HCT116 (cell line): ENCODE results near the gene PGD. TPM values are rescaled to one million over a fixed set of nuclear protein-coding genes. Genes with fewer than 3 reads are reported as not detected.

Source experiments
- ATAC-seq: fragments of 200-7000 bp; cut with Tn5 transposase; 2 replicates; pipeline ENCODE4 v1.9.1; 2020; ENCODE audit warnings: mild to moderate bottlenecking, moderate library complexity
- BruUV-seq: library from RNA; stranded (reverse); fragments of 400-500 nt; replicated peaks from 2 replicates; lab custom pipeline; 2021; lab: Mats Ljungman, UMichigan
- CTCF ChIA-PET: fragments of 300-600 bp; sonication (Branson Sonifier 250); formaldehyde crosslinking; loops from one replicate; lab custom pipeline; 2021; ENCODE audit warnings: antibody characterized with exemption; lab: Charles Lee
- POLR2A ChIA-PET: fragments of 300-600, 350-600 bp; sonication (Branson Sonifier 250); formaldehyde crosslinking; loops from one replicate; lab custom pipeline; 2021; ENCODE audit warnings: antibody characterized with exemption; lab: Charles Lee
- RAD21 ChIA-PET, 2 experiments: fragments of 300-600 bp; sonication (Branson Sonifier 250); formaldehyde crosslinking; loops; one replicate each; lab custom pipeline; 2023; ENCODE audit warnings: low total read pairs in 2 of 2; ENCODE audit not compliant: uncharacterized antibody in 2 of 2, unreplicated experiment in 2 of 2, low non-redundant PET in 1 of 2; lab: Charles Lee
- DNase-seq: peaks from one replicate; pipeline ENCODE4 v3.0.0-alpha.2; 2010; ENCODE audit warnings: low read depth, low spot score
- H2AFZ ChIP-seq: fragments of 200-600 bp; shearing (Covaris generic), sonication (generic); 2 replicates; pipeline ENCODE4 v1.6.1; 2017; ENCODE audit warnings: low read depth, mixed run types, mixed read lengths, antibody characterized with exemption, low read length; ENCODE audit not compliant: poor library complexity, severe bottlenecking
- H3K27ac ChIP-seq: 2 replicates; pipeline ENCODE4 v1.5.1; 2012; ENCODE audit warnings: low read depth, low read length
- H3K27me3 ChIP-seq: fragments of 200-600 bp; sonication (generic); 2 replicates; pipeline ENCODE4 v1.6.1; 2016; ENCODE audit warnings: mixed run types, low read length, mixed read lengths; ENCODE audit not compliant: insufficient read depth
- H3K36me3 ChIP-seq, 2 experiments: fragments of 200-500 bp in 1 of 2; fragments of 200-600 bp in 1 of 2; sonication (Bioruptor generic) in 1 of 2; sonication (generic) in 1 of 2; 2 replicates each; pipeline versions ENCODE4 v1.5.1 to v1.6.1; 2014 to 2016; ENCODE audit warnings: low read length in 2 of 2, inconsistent platforms in 1 of 2, mixed read lengths in 1 of 2, mixed run types in 1 of 2; ENCODE audit not compliant: insufficient read depth in 2 of 2, control insufficient read depth in 1 of 2
- H3K4me1 ChIP-seq, 2 experiments: fragments of 200-600 bp in 1 of 2; sonication (generic) in 1 of 2; 2 replicates each; pipeline versions ENCODE4 v1.5.1 to v1.6.1; 2012 to 2017; ENCODE audit warnings: low read length in 2 of 2, inconsistent platforms in 1 of 2, mild to moderate bottlenecking in 1 of 2, mixed read lengths in 1 of 2, mixed run types in 1 of 2, moderate library complexity in 1 of 2; ENCODE audit not compliant: insufficient read depth in 2 of 2, control insufficient read depth in 1 of 2
- H3K4me2 ChIP-seq: fragments of 200-600 bp; sonication (generic); 2 replicates; pipeline ENCODE4 v1.6.1; 2017; ENCODE audit warnings: mixed run types, low read length, mixed read lengths
- H3K4me3 ChIP-seq, 2 experiments: fragments of 200-600 bp in 1 of 2; sonication (generic) in 1 of 2; replicated peaks in 1 of 2; 2 replicates each; pipeline ENCODE4 v1.5.1; 2011 to 2016; ENCODE audit warnings: low read length in 2 of 2, control low read depth in 1 of 2, low read depth in 1 of 2, mild to moderate bottlenecking in 1 of 2, mixed read lengths in 1 of 2, mixed run types in 1 of 2
- H3K79me2 ChIP-seq: fragments of 200-600 bp; sonication (generic); 2 replicates; pipeline ENCODE4 v1.6.1; 2017; ENCODE audit warnings: mild to moderate bottlenecking, mixed run types, low read length, moderate library complexity, mixed read lengths; ENCODE audit not compliant: insufficient read depth
- H3K9ac ChIP-seq: fragments of 200-600 bp; sonication (generic); 2 replicates; pipeline ENCODE4 v1.6.1; 2016; ENCODE audit warnings: low read length, mixed read lengths
- H3K9me2 ChIP-seq: fragments of 200-600 bp; sonication (generic), shearing (Covaris generic); 2 replicates; pipeline ENCODE4 v1.6.1; 2017; ENCODE audit warnings: mixed run types, mild to moderate bottlenecking, moderate library complexity; ENCODE audit not compliant: insufficient read depth
- H3K9me3 ChIP-seq, 2 experiments: fragments of 200-500 bp in 1 of 2; fragments of 200-600 bp in 1 of 2; sonication (Bioruptor generic) in 1 of 2; sonication (generic) in 1 of 2; 2 replicates each; pipeline ENCODE4 v1.6.1; 2014 to 2017; ENCODE audit warnings: low read length in 2 of 2, mixed read lengths in 2 of 2, inconsistent platforms in 1 of 2, low read depth in 1 of 2, mild to moderate bottlenecking in 1 of 2, mixed run types in 1 of 2, moderate library complexity in 1 of 2; ENCODE audit not compliant: control insufficient read depth in 1 of 2, insufficient read depth in 1 of 2
- H4K20me1 ChIP-seq: fragments of 200-600 bp; sonication (generic), shearing (Covaris generic); 2 replicates; pipeline ENCODE4 v1.6.1; 2017; ENCODE audit warnings: mixed run types, mild to moderate bottlenecking, moderate library complexity; ENCODE audit not compliant: insufficient read depth
- CBX3 ChIP-seq: IDR thresholded peaks from 2 replicates; pipeline ENCODE4 v1.6.1; 2012; ENCODE audit warnings: low read depth
- CEBPB ChIP-seq: IDR thresholded peaks from 2 replicates; pipeline ENCODE4 v1.6.1; 2012; ENCODE audit warnings: low read depth
- EGR1 ChIP-seq: IDR thresholded peaks from 2 replicates; pipeline ENCODE4 v1.6.1; 2012; ENCODE audit warnings: low read depth
- ELF1 ChIP-seq: IDR thresholded peaks from 2 replicates; pipeline ENCODE4 v1.6.1; 2012; ENCODE audit warnings: low read depth, borderline replicate concordance
- EZH2 ChIP-seq: fragments of 200-600 bp; sonication (generic); IDR thresholded peaks from 2 replicates; pipeline ENCODE4 v1.6.1; 2017; ENCODE audit warnings: antibody characterized with exemption, mixed run types
- EZH2phosphoT487 ChIP-seq: fragments of 200-600 bp; IDR thresholded peaks from 2 replicates; pipeline ENCODE4 v1.6.1; 2018; ENCODE audit warnings: antibody characterized with exemption, borderline replicate concordance
- JUND ChIP-seq: IDR thresholded peaks from 2 replicates; pipeline ENCODE4 v1.6.1; 2012
- POLR2A ChIP-seq: IDR thresholded peaks from 2 replicates; pipeline ENCODE4 v1.7.0; 2011; ENCODE audit warnings: borderline replicate concordance; ENCODE audit not compliant: insufficient read depth, insufficient read length; ENCODE audit errors: extremely low read depth
- RAD21 ChIP-seq: IDR thresholded peaks from 2 replicates; pipeline ENCODE4 v1.6.1; 2012; ENCODE audit warnings: low read depth, mild to moderate bottlenecking
- SIN3A ChIP-seq: IDR thresholded peaks from 2 replicates; pipeline ENCODE4 v1.6.1; 2012; ENCODE audit warnings: low read depth
- SP1 ChIP-seq: IDR thresholded peaks from 2 replicates; pipeline ENCODE4 v1.6.1; 2012; ENCODE audit warnings: low read depth
- TCF7L2 ChIP-seq: IDR thresholded peaks from 2 replicates; pipeline ENCODE4 v1.7.0; 2011; ENCODE audit warnings: borderline replicate concordance, inconsistent platforms; ENCODE audit not compliant: insufficient read depth, insufficient read length; ENCODE audit errors: extremely low read depth
- YY1 ChIP-seq: IDR thresholded peaks from 2 replicates; pipeline ENCODE4 v1.6.1; 2011; ENCODE audit warnings: low read length, low read depth, moderate library complexity, mild to moderate bottlenecking; ENCODE audit not compliant: insufficient replicate concordance; ENCODE audit errors: extremely low read depth
- ZFX ChIP-seq: fragments of 450-650 bp; IDR thresholded peaks from 2 replicates; pipeline ENCODE4 v1.6.1; 2017
- ZNF274 ChIP-seq: fragments of 200-500 bp; sonication (Bioruptor generic); IDR thresholded peaks from 2 replicates; pipeline ENCODE4 v1.6.1; 2014; ENCODE audit warnings: mild to moderate bottlenecking, low read depth, low read length, inconsistent platforms
- intact Hi-C: fragments of 100-400 bp; cut with micrococcal nuclease; formaldehyde crosslinking; loops from 2 replicates; pipeline ENCODE4 v1.10.0; 2022
- total RNA-seq: library from RNA; stranded (reverse); gene quantifications from one replicate; pipeline ENCODE4 v1.2.1, GENCODE V29; 2021; ENCODE audit not compliant: unreplicated experiment
- TF ChIP-seq, protein P1 (sequence below): IDR thresholded peaks from 2 replicates; pipeline ENCODE4 v1.6.1; 2012
- TF ChIP-seq, protein P2 (sequence below): IDR thresholded peaks from 2 replicates; pipeline ENCODE4 v1.6.1; 2011; ENCODE audit warnings: mild to moderate bottlenecking, low read length, moderate library complexity; ENCODE audit not compliant: insufficient replicate concordance; ENCODE audit errors: extremely low read depth

Gene PGD
- total RNA-seq, 1 experiment from 2014 or later: 144 TPM

DNA sequence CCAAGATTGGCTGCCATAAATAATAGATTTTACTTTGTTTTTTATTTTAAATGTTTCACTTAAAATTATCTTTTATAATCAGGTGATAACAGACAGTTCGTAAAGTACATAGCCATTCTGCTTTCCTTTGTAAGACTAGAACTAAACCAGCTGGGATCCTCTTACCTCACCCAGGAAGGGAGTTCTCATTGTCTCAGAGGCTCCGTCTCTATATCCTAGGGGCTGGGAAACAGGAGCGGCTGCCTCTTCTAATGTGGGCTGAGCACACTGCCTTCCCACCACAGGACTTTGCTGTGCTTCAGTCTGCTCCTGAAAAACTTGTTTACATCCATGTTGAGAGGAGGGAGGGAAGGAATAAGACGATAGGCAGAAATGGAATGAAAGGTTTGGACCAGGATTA is 45.6 kb upstream of the PGD start (continued):
- no peak for TF ChIP-seq ZNF274
- TF ChIP-seq, all 23 proteins: peak for 0

DNA sequence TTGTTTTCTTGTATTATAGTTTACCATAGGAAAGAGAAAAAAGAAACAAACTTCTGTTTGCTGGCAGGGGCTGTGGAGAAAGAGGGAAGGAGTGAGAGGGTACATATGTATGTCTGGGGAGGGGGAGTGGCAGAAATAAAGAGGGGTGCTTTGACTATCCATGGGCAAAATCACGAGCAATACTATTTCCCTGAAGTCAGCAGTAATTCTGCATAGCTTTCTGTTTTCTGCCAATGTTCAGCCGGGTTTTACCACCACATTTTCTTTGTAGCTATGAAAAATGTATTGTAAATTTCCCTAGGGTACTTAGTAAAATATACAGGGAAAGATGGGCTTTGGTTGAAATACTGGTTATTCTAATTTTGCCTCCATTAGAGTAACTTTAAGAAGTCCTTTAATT is 45.2 kb upstream of the PGD start:
- Histone ChIP-seq H3K9ac (no peak overlapping the region), H3K36me3 (peaks cover 0 to 5% of the 10 kb centered on the region in 2 experiments; a peak in 2 of 4 replicates), H3K27me3 (no peaks in the 10 kb centered on the region), H3K9me3 (no peaks in the 10 kb centered on the region), H3K4me2 (no peak overlapping the region), H4K20me1 (no peaks in the 10 kb centered on the region; the same call in 1 of the 2 replicates), H3K79me2 (no peaks in the 10 kb centered on the region), H2AFZ (no peak overlapping the region), H3K4me1 (no peaks in the 10 kb centered on the region), H3K9me2 (no peaks in the 10 kb centered on the region), H3K4me3 (no peak overlapping the region), H3K27ac (no peak overlapping the region)
- TF ChIP-seq JUND: no peak
- no peak for TF ChIP-seq CEBPB
- no peak for TF ChIP-seq ELF1
- no peak for TF ChIP-seq YY1
- TF ChIP-seq EGR1: no peak
- no peak for TF ChIP-seq POLR2A
- TF ChIP-seq, protein P1, sequence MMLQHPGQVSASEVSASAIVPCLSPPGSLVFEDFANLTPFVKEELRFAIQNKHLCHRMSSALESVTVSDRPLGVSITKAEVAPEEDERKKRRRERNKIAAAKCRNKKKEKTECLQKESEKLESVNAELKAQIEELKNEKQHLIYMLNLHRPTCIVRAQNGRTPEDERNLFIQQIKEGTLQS: no peak
- no peak for TF ChIP-seq EZH2
- TF ChIP-seq SIN3A: no peak
- TF ChIP-seq EZH2phosphoT487: no peak
- TF ChIP-seq ZFX: no peak
- TF ChIP-seq RAD21: no peak
- TF ChIP-seq ZNF274: no peak
- TF ChIP-seq, protein P2, sequence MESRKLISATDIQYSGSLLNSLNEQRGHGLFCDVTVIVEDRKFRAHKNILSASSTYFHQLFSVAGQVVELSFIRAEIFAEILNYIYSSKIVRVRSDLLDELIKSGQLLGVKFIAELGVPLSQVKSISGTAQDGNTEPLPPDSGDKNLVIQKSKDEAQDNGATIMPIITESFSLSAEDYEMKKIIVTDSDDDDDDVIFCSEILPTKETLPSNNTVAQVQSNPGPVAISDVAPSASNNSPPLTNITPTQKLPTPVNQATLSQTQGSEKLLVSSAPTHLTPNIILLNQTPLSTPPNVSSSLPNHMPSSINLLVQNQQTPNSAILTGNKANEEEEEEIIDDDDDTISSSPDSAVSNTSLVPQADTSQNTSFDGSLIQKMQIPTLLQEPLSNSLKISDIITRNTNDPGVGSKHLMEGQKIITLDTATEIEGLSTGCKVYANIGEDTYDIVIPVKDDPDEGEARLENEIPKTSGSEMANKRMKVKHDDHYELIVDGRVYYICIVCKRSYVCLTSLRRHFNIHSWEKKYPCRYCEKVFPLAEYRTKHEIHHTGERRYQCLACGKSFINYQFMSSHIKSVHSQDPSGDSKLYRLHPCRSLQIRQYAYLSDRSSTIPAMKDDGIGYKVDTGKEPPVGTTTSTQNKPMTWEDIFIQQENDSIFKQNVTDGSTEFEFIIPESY: no peak
- TF ChIP-seq SP1: no peak
- TF ChIP-seq TCF7L2: no peak
- no peak for TF ChIP-seq CBX3
- ChIA-PET CTCF (no interaction called here), RAD21 (no interaction called here), POLR2A (no interaction called here)
- BruUV-seq: no TSS peak
- intact Hi-C loops: no loop called here
- ATAC-seq (no peak), DNase-seq (no peak)
